HepG2 (cell line): ENCODE results near the gene CYSRT1.

ENCODE experiments used
- ARID3A ChIP-seq: IDR thresholded peaks from 2 replicates; pipeline ENCODE4 v1.6.1; 2012; ENCODE audit warnings: low read depth, low read length, improper control_type of control experiment
- CTCF ChIP-seq: sonication (generic); formaldehyde crosslinking; IDR thresholded peaks from 2 replicates; pipeline ENCODE4 v1.5.0; 2020; ENCODE audit warnings: mild to moderate bottlenecking, missing genetic modification reagents, moderate library complexity
- DPF2 ChIP-seq: sonication (generic); formaldehyde crosslinking; IDR thresholded peaks from 2 replicates; pipeline ENCODE4 v1.4.0; 2020; ENCODE audit warnings: mild to moderate bottlenecking, low read depth, missing genetic modification reagents, borderline replicate concordance
- E2F1 ChIP-seq: sonication (generic); formaldehyde crosslinking; IDR thresholded peaks from 2 replicates; pipeline ENCODE4 v1.5.0; 2020; ENCODE audit warnings: missing genetic modification reagents
- ETV5 ChIP-seq: IDR thresholded peaks from 2 replicates; pipeline ENCODE4 v1.6.1; 2018; ENCODE audit warnings: missing biosample characterization, missing genetic modification reagents, inconsistent platforms, borderline replicate concordance
- JDP2 ChIP-seq: sonication (generic); formaldehyde crosslinking; IDR thresholded peaks from 2 replicates; pipeline ENCODE4 v1.8.1; 2022; ENCODE audit warnings: missing genetic modification reagents, borderline replicate concordance
- PITX1 ChIP-seq: sonication (generic); formaldehyde crosslinking; IDR thresholded peaks from 2 replicates; pipeline ENCODE4 v1.5.1; 2020; ENCODE audit warnings: mild to moderate bottlenecking, missing genetic modification reagents
- YY1 ChIP-seq: IDR thresholded peaks from 2 replicates; pipeline ENCODE4 v1.6.1; 2011; ENCODE audit warnings: low read length, low read depth, moderate library complexity, mild to moderate bottlenecking; ENCODE audit not compliant: insufficient read depth, insufficient replicate concordance
- TF ChIP-seq, protein P1 (sequence below): sonication (generic); formaldehyde crosslinking; IDR thresholded peaks from 2 replicates; pipeline ENCODE4 v1.4.0; 2020; ENCODE audit warnings: missing genetic modification reagents, borderline replicate concordance
- TF ChIP-seq, protein P2 (sequence below): sonication (generic); formaldehyde crosslinking; IDR thresholded peaks from 2 replicates; pipeline ENCODE4 v1.4.0; 2020; ENCODE audit warnings: mild to moderate bottlenecking, missing genetic modification reagents
- TF ChIP-seq, protein P3 (sequence below): sonication (generic); formaldehyde crosslinking; IDR thresholded peaks from 2 replicates; pipeline ENCODE4 v1.4.0; 2020; ENCODE audit warnings: missing genetic modification reagents

DNA sequence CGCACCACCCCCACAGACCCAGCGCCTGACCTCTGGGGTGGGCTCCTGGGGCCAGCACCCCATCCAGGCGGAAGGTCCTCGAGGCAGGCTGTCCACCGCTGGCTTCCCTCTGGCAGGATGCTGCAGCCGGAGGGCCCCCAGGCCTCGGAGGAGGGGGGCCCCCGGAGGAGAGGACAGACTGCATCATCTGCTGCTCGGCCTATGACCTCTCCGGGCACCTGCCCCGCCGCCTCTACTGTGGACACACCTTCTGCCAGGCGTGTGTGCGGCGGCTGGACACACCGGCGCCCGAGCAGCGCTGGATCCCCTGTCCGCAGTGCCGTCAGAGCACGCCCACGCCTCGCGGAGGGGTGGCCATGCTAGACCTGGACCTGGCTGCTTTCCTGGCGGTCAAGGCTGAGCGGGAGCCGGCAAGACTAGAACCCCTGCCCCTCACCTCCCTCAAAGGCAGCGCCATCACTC lies 3.6 kb downstream of the CYSRT1 start:
- TF ChIP-seq ARID3A (no peak), ETV5 (CRISPR knock-in tag) (0 out of 2 replicates have a peak, but pooled peaks have one; percentile 18), E2F1 (CRISPR knock-in tag) (no peak; the same call in 1 of the 2 replicates), DPF2 (CRISPR knock-in tag) (no peak), CTCF (CRISPR knock-in tag) (no peak), PITX1 (no peak), YY1 (no peak), JDP2 (CRISPR knock-in tag) (no peak)
- TF ChIP-seq, protein P1, sequence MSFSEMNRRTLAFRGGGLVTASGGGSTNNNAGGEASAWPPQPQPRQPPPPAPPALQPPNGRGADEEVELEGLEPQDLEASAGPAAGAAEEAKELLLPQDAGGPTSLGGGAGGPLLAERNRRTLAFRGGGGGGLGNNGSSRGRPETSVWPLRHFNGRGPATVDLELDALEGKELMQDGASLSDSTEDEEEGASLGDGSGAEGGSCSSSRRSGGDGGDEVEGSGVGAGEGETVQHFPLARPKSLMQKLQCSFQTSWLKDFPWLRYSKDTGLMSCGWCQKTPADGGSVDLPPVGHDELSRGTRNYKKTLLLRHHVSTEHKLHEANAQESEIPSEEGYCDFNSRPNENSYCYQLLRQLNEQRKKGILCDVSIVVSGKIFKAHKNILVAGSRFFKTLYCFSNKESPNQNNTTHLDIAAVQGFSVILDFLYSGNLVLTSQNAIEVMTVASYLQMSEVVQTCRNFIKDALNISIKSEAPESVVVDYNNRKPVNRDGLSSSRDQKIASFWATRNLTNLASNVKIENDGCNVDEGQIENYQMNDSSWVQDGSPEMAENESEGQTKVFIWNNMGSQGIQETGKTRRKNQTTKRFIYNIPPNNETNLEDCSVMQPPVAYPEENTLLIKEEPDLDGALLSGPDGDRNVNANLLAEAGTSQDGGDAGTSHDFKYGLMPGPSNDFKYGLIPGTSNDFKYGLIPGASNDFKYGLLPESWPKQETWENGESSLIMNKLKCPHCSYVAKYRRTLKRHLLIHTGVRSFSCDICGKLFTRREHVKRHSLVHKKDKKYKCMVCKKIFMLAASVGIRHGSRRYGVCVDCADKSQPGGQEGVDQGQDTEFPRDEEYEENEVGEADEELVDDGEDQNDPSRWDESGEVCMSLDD (CRISPR knock-in tag): no peak
- TF ChIP-seq, protein P2, sequence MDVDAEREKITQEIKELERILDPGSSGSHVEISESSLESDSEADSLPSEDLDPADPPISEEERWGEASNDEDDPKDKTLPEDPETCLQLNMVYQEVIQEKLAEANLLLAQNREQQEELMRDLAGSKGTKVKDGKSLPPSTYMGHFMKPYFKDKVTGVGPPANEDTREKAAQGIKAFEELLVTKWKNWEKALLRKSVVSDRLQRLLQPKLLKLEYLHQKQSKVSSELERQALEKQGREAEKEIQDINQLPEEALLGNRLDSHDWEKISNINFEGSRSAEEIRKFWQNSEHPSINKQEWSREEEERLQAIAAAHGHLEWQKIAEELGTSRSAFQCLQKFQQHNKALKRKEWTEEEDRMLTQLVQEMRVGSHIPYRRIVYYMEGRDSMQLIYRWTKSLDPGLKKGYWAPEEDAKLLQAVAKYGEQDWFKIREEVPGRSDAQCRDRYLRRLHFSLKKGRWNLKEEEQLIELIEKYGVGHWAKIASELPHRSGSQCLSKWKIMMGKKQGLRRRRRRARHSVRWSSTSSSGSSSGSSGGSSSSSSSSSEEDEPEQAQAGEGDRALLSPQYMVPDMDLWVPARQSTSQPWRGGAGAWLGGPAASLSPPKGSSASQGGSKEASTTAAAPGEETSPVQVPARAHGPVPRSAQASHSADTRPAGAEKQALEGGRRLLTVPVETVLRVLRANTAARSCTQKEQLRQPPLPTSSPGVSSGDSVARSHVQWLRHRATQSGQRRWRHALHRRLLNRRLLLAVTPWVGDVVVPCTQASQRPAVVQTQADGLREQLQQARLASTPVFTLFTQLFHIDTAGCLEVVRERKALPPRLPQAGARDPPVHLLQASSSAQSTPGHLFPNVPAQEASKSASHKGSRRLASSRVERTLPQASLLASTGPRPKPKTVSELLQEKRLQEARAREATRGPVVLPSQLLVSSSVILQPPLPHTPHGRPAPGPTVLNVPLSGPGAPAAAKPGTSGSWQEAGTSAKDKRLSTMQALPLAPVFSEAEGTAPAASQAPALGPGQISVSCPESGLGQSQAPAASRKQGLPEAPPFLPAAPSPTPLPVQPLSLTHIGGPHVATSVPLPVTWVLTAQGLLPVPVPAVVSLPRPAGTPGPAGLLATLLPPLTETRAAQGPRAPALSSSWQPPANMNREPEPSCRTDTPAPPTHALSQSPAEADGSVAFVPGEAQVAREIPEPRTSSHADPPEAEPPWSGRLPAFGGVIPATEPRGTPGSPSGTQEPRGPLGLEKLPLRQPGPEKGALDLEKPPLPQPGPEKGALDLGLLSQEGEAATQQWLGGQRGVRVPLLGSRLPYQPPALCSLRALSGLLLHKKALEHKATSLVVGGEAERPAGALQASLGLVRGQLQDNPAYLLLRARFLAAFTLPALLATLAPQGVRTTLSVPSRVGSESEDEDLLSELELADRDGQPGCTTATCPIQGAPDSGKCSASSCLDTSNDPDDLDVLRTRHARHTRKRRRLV (CRISPR knock-in tag): no peak
- TF ChIP-seq, protein P3, sequence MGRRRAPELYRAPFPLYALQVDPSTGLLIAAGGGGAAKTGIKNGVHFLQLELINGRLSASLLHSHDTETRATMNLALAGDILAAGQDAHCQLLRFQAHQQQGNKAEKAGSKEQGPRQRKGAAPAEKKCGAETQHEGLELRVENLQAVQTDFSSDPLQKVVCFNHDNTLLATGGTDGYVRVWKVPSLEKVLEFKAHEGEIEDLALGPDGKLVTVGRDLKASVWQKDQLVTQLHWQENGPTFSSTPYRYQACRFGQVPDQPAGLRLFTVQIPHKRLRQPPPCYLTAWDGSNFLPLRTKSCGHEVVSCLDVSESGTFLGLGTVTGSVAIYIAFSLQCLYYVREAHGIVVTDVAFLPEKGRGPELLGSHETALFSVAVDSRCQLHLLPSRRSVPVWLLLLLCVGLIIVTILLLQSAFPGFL (CRISPR knock-in tag): no peak
